Activated T-helper 1 cell treated with anti-CD3 and anti-CD28 coated beads, Interleukin-2, amount 50 U/mL, for 16 hours (primary cell): ENCODE data around the gene SRCAP.
"Not testable (repeated sequence)": the region's sequence is repeated elsewhere in the genome, so short reads cannot be mapped to it uniquely, and the experiment has no call there.

Experiments used
- DNase-seq, 2 donors: peaks; one replicate each; pipeline ENCODE4 v3.0.0-alpha.2; 2020; ENCODE audit warnings: low read depth in 1 of 2, low spot score in 1 of 2

SRCAP gene

GRCh38 chr16:30663820-30664219, 35.2 kb upstream of the SRCAP start:
- DNase-seq = no peak

- DNase-seq = no peak
These were observed 34.3 kb upstream of the SRCAP start for GRCh38 chr16:30664616-30665109.

- DNase-seq = no peak
These were observed 33.7 kb upstream of the SRCAP start for GRCh38 chr16:30665155-30665829.

GRCh38 chr16:30665830-30666190, 33.2 kb upstream of the SRCAP start:
- DNase-seq = no peak

GRCh38 chr16:30666681-30667080, 32.3 kb upstream of the SRCAP start:
- DNase-seq = no peak

- DNase-seq = no peak
These were observed 31.5 kb upstream of the SRCAP start for GRCh38 chr16:30667361-30667905.

- DNase-seq = no peak
These were observed 30.6 kb upstream of the SRCAP start for GRCh38 chr16:30668393-30668792.

GRCh38 chr16:30669026-30669902, 29.7 kb upstream of the SRCAP start:
- DNase-seq = no peak

GRCh38 chr16:30669903-30670824, 28.8 kb upstream of the SRCAP start:
- DNase-seq = no peak

- DNase-seq = no peak
These were observed 23.8 kb upstream of the SRCAP start for GRCh38 chr16:30675143-30675542.

GRCh38 chr16:30677931-30678585, 20.9 kb upstream of the SRCAP start:
- no peak for DNase-seq

GRCh38 chr16:30678586-30678970, 20.4 kb upstream of the SRCAP start:
- DNase-seq = no peak

GRCh38 chr16:30680326-30680725, 18.6 kb upstream of the SRCAP start:
- no peak for DNase-seq

GRCh38 chr16:30688701-30689100, 10.3 kb upstream of the SRCAP start:
- DNase-seq = no peak

GRCh38 chr16:30691907-30692306, 7.1 kb upstream of the SRCAP start:
- DNase-seq = no peak

GRCh38 chr16:30692396-30693064, 6.4 kb upstream of the SRCAP start:
- no peak for DNase-seq

- no peak for DNase-seq
These were observed 3.9 kb upstream of the SRCAP start for GRCh38 chr16:30694926-30695693.

- DNase-seq = not testable (repeated sequence)
These were observed 2.3 kb upstream of the SRCAP start for GRCh38 chr16:30696646-30697045.
